ENCODE results near the gene COL6A1. TPM values are rescaled to one million over a fixed set of nuclear protein-coding genes. Genes with fewer than 3 reads are reported as not detected.

The COL6A1 gene
- total and polyA plus RNA-seq, 4 donors: 16.9 to 82.0 (median 35.7) TPM

DNA sequence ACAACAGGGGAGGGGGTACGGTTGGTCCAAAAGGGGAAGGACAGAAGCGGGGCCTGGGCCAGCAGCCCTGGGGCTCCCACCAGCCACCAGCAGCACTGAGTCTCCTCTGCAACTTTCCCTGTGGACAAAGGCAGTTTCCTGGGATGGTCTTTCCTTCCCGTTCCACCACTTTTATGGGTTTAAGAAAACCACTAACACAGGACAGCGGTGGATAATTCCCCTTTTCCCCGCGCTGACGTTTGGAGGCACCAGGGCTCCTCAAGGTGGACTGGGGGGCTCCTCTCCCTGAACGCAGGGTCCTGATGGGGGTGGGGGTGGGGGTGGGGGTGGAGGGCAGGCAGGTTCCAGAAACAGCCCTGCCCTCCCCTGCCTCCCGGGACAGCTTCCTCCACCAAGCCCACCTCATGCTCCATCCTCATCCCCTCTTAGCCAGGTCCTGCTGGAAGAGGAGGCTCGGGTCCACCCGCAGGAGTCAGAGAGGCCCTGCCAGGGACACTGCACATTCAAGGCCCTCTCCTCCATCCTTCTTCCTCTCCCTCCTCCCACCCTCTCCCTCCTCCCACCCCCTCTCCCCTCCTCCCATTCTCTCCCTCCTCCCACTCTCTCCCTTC lies 4.8 kb upstream of the COL6A1 start (continued):
- TF ChIP-seq REST (IDR thresholded peaks at IDR 0.05) (no peak), EGR1 (IDR thresholded peaks at IDR 0.05; ENCODE audit: low read depth in 2 of 2) (no peak), YY1 (IDR thresholded peaks at IDR 0.05) (no peak), GABPA (IDR thresholded peaks at IDR 0.05 in 1 of 2, conservative IDR thresholded peaks at IDR 0.05 in 1 of 2) (no peak), TAF1 (conservative IDR thresholded peaks at IDR 0.05) (no peak), ATF3 (IDR thresholded peaks at IDR 0.05) (no peak), JUND (IDR thresholded peaks at IDR 0.05) (no peak), SP1 (IDR thresholded peaks at IDR 0.05) (no peak), HNF4G (IDR thresholded peaks at IDR 0.05) (no peak), RAD21 (IDR thresholded peaks at IDR 0.05) (no peak), RXRA (IDR thresholded peaks at IDR 0.05) (no peak)
- TF ChIP-seq, protein P1, sequence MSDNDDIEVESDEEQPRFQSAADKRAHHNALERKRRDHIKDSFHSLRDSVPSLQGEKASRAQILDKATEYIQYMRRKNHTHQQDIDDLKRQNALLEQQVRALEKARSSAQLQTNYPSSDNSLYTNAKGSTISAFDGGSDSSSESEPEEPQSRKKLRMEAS (IDR thresholded peaks at IDR 0.05): no peak

DNA sequence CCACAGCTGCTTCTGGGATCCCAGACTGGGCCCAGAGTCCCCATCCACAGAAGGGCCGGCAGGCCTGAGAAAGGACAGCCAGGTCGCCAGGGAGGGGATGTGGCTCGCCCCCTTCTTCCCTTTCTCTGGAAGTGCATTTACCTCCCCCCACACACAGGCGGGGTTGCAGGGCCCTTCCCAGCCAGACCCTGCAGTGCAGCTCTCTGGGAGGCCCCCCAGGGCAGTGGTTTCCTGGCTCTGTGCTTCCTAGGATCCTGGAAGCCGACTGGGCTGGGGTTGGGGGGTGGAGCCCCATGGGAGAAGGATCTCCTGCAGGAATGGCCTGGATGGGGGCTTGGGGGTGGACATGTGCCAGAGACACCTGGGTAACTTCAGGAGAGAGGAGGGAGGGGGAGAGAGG lies 4.2 kb upstream of the COL6A1 start:
- 37% methylated on average over 5 of the region's 5 CpGs for WGBS
- no peak for TF ChIP-seq SP1 (IDR thresholded peaks at IDR 0.05)
- H3K9ac ChIP-seq (ENCODE audit: low read depth in 1 of 2, low read length in 2 of 2): no peak overlapping the region
- peaks cover 0 to 7% (median 2%) of the 10 kb centered on the region in 4 donors for H3K27me3 ChIP-seq (ENCODE audit: control insufficient read depth in 4 of 4, insufficient read depth in 4 of 4, low read length in 3 of 4)
- no peak overlapping the region for H3K27ac ChIP-seq (ENCODE audit: low read depth in 1 of 2, low read length in 2 of 2)
- H3K36me3 ChIP-seq (ENCODE audit: control insufficient read depth in 4 of 4, insufficient read depth in 3 of 4, low read depth in 1 of 4, low read length in 3 of 4): no peaks in the 10 kb centered on the region
- H3K9me3 ChIP-seq (ENCODE audit: control insufficient read depth in 4 of 4, low read length in 3 of 4): no peaks in the 10 kb centered on the region
- no peak for DNase-seq (ENCODE audit: low spot score)
- H3K4me1 ChIP-seq (ENCODE audit: control insufficient read depth in 4 of 4, insufficient read depth in 4 of 4, low read length in 3 of 4): peaks cover 24 to 37% (median 30%) of the 10 kb centered on the region in 4 donors
- H3K4me3 ChIP-seq (ENCODE audit: low read depth in 1 of 3, low read length in 3 of 3): no peak overlapping the region

GRCh38 chr21:45979141-45979631 lies 2.4 kb upstream of the COL6A1 start:
- peaks cover 0 to 7% (median 2%) of the 10 kb centered on the region in 4 donors for H3K27me3 ChIP-seq (ENCODE audit: control insufficient read depth in 4 of 4, insufficient read depth in 4 of 4, low read length in 3 of 4)
- no peaks in the 10 kb centered on the region for H3K9me3 ChIP-seq (ENCODE audit: control insufficient read depth in 4 of 4, low read length in 3 of 4)
- peaks cover 0 to 2% (median 0%) of the 10 kb centered on the region in 4 donors for H3K36me3 ChIP-seq (ENCODE audit: control insufficient read depth in 4 of 4, insufficient read depth in 3 of 4, low read depth in 1 of 4, low read length in 3 of 4)
- no peak for DNase-seq (ENCODE audit: low spot score)
- no peak overlapping the region for H3K9ac ChIP-seq (ENCODE audit: low read depth in 1 of 2, low read length in 2 of 2)
- H3K27ac ChIP-seq (ENCODE audit: low read depth in 1 of 2, low read length in 2 of 2): no peak overlapping the region
- H3K4me1 ChIP-seq (ENCODE audit: control insufficient read depth in 4 of 4, insufficient read depth in 4 of 4, low read length in 3 of 4): peaks cover 12 to 31% (median 19%) of the 10 kb centered on the region in 4 donors
- no peak overlapping the region for H3K4me3 ChIP-seq (ENCODE audit: low read depth in 1 of 3, low read length in 3 of 3)
- WGBS: 61% methylated on average over 20 of the region's 20 CpGs
- TF ChIP-seq JUND (IDR thresholded peaks at IDR 0.05) (no peak), FOXA2 (IDR thresholded peaks at IDR 0.05) (no peak), TAF1 (conservative IDR thresholded peaks at IDR 0.05) (no peak), ZBTB33 (IDR thresholded peaks at IDR 0.05) (no peak), CTCF (IDR thresholded peaks at IDR 0.05; ENCODE audit: low read depth, low read length, missing input control) (no peak), YY1 (IDR thresholded peaks at IDR 0.05) (no peak), HNF4G (IDR thresholded peaks at IDR 0.05) (no peak), FOXA1 (IDR thresholded peaks at IDR 0.05) (no peak), SP1 (IDR thresholded peaks at IDR 0.05) (no peak), REST (IDR thresholded peaks at IDR 0.05) (no peak), ATF3 (IDR thresholded peaks at IDR 0.05) (no peak), HNF4A (conservative IDR thresholded peaks at IDR 0.05) (no peak), RAD21 (IDR thresholded peaks at IDR 0.05) (no peak)
